T-helper 1 cell treated with Interleukin-12 subunit alpha and Interleukin-12 subunit beta and Interleukin-4 antibody, amounts not matched to agents 30 ng/mL and 1 ng/mL, for 36 hours (primary cell): ENCODE data around the gene KMT2A. TPM values are rescaled to one million over a fixed set of nuclear protein-coding genes. Genes with fewer than 3 reads are reported as not detected.

ENCODE experiments used
- intact Hi-C: fragments of 100-400 bp; cut with micrococcal nuclease; formaldehyde crosslinking; loops from one replicate; pipeline ENCODE4 v1.15.1; 2024
- total RNA-seq: library from RNA; stranded (reverse); gene quantifications from 2 replicates; pipeline ENCODE4 v1.2.3, GENCODE V29; 2022

KMT2A gene
- total RNA-seq, 1 donor from 2014 or later: 158 TPM

DNA sequence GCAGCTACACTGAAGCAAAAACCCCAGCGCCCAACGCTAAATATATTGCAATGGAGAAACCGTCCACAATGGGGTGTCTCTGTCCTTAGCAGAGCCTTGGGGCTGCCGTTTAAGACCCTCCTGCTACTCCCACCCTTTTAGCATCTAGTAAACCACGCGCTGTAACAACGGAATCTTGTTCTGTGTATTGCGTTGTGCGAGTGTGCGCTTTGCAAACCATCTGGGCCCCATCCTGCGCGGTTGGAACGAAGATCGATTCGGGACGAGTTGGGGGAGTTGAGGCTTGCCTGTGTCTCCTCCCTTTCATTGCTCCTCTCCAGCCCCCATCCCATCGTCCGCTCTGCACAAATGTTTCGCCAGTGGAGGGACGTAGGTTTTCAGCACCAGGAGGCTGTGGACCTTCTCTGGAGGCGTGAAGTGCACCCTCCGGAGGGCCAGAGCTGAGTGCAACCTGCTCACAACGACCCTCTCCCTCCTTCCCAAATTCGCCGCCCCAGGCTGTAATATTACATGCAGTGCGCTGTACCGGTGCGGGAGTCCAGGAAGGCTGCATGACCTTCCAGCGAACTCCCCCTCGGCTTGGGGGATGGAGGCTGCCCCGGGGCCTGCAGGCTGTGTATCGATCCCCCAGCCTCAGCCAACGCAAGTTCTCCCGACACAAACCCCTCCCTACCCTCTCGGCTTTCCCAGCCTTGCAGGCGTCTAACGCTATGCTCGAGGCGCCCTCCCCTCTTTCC is 1.6 kb upstream of the KMT2A start:
- intact Hi-C loops: loop anchor here (1.0 to 10.0 kb wide), 13 partner anchors 9 to 830 kb away; partner anchors contain the start of genes ATP5MG, BCL9L, CBL and CD3E

GRCh38 chr11:118435290-118435892 is 901 bp upstream of the KMT2A start:
- intact Hi-C loops: loop anchor here (1.0 to 10.0 kb wide), 13 partner anchors 8 to 829 kb away; partner anchors contain the start of genes ATP5MG, BCL9L, CBL and CD3E

DNA sequence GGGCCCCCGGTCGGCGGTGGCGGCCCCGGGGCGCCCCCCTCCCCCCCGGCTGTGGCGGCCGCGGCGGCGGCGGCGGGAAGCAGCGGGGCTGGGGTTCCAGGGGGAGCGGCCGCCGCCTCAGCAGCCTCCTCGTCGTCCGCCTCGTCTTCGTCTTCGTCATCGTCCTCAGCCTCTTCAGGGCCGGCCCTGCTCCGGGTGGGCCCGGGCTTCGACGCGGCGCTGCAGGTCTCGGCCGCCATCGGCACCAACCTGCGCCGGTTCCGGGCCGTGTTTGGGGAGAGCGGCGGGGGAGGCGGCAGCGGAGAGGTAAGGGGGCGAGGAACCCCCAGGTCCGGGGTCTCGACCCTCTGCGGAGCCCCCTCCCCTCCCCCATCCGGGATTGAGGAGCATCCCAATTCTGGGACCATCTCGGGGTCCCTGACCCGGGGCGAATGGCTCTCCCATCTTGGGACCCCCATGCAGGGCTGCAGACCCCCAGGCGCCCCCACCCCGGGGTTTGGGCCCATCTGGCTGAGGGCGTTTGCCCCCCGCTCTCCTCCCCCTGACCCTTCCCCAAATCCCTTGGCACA is 431 bp downstream of the KMT2A start:
- intact Hi-C loops: loop anchor here (1.0 to 10.0 kb wide), 9 partner anchors 194 to 828 kb away; partner anchors contain the start of genes BCL9L, CBL, DPAGT1 and RPS25

GRCh38 chr11:118437208-118438125 is 1.2 kb downstream of the KMT2A start:
- intact Hi-C loops: loop anchor here (1.0 to 10.0 kb wide), 13 partner anchors 11 to 827 kb away; partner anchors contain the start of genes ATP5MG, BCL9L, CBL and CD3D

- intact Hi-C loops: loop anchor here (1.0 to 10.0 kb wide), 13 partner anchors 10 to 826 kb away; partner anchors contain the start of genes ATP5MG, BCL9L, CBL and CD3D
Measured at GRCh38 chr11:118438314-118438931, 2.1 kb downstream of the KMT2A start.

GRCh38 chr11:118439646-118440045 is 3.4 kb downstream of the KMT2A start:
- intact Hi-C loops: loop anchor here (2.0 to 10.0 kb wide), 12 partner anchors 97 to 825 kb away; partner anchors contain the start of genes BCL9L, CBL, CD3D and DPAGT1

DNA sequence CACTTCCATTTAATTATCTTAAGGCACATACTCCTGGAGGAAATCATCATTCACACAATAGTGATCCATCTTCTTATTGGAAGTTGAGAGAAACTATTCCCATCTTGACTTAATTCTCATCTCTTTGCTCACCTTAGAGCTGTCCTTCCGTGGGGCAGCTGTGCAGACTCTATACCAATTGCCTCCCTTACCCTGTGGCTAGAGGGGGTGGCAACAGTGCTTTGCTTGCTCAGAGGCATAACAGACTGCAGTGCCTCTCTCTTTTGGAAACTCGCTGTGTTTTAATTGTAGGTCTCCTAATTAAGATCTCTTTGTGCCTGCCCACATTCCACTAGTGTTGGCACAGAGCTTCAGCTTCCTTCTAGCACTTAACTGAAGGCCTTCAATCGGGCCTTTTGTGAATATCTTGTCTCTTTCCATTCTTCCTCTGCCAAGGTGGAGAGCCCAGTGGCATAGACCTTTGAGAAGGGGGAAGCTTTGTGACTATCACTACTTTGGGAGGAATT is 5.5 kb downstream of the KMT2A start:
- intact Hi-C loops: loop anchor here (2.0 to 5.0 kb wide), 4 partner anchors 27 to 440 kb away; partner anchors contain the start of gene ARCN1

DNA sequence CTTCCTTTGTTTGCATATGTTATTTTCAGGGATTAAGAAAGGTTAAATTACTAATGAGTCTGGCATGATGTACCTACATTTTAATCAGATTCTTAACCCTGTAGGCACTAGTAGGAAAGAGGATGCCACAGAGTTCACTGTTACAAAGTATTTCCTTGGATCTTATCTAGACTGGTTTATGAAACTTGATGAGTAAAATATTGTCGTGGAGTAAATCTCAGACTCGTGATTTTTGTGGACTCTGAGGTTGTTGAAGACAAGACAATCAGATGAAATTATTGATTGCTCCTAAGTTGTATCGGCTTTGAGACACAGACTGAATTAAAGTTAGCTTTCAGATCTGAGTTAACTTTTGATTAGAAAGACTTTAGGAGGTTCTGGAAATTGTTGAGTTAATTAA is 6.0 kb downstream of the KMT2A start:
- intact Hi-C loops: loop anchor here (2.0 to 5.0 kb wide), 4 partner anchors 26 to 440 kb away; partner anchors contain the start of gene ARCN1

DNA sequence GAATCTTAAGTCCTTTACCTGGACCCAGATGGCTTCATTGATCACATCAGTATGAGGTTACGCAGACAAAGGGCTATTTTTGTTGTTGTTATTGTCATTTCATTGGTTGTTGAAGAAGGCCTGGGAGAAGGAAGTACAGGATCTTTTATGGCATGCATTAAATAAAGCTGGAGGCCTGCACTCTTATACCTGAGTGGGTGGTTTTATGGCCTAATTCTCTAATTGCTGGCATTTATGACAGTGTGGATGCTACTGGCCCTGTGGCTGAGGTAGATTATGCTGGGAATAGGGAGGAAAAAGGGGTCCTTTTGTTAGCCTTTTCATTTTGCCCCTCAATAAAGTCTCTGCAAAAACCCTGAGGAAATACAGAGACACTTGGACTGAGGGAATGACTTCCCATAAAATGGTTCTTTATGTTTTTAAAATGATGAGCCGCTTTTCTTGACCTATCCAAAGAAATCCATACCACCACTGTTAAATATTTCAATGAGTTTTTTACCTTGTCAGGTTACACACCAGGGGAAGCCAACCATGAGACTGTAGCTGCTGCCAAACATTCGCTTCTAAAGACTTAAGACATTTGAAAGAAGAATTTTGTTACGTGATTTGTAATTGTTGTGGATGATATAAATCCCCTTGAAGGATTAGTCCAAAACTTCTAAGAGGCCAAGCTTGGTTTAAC is 6.8 kb downstream of the KMT2A start:
- intact Hi-C loops: loop anchor here (1.0 to 5.0 kb wide), 5 partner anchors 8 to 441 kb away; partner anchors contain the start of gene ARCN1

DNA sequence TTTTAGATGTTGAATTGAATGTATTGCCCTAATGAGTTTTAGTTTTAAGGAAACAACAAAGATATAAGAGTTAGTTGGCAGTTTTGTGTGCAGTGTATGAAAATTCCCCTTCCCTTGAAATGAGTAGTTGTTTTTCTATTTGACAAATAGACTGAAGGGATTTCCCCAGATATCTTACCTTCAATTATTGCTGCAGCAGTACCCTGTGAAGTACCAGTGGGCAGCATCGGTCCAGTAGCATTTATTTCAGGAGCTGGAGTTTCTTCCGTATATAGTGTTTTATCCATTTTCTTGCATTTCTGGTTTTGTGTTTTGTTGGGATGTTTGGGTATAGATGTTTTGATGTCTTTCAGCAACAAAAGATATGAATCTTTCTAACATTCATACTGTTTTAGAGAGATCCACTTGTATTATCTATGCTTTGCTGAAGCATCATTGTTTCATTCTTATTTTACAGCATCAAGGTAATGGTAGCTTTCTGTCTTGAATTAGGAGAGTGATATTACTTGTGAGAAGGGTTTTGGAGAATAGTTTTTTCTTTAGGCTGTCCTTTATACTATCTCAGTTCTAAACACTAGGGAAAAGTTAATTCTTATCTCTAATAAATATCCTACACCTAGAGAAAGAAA is 7.4 kb downstream of the KMT2A start:
- intact Hi-C loops: loop anchor here (1.0 to 5.0 kb wide), 5 partner anchors 8 to 441 kb away; partner anchors contain the start of gene ARCN1

GRCh38 chr11:118447423-118447822 is 11.1 kb downstream of the KMT2A start:
- intact Hi-C loops: no loop called here

- intact Hi-C loops: loop anchor here (1.0 kb wide), 2 partner anchors 10 to 52 kb away; no protein-coding TSS in a partner anchor
Measured at GRCh38 chr11:118448294-118448693, 12.0 kb downstream of the KMT2A start.

GRCh38 chr11:118449316-118449918 is 13.1 kb downstream of the KMT2A start:
- intact Hi-C loops: no loop called here

DNA sequence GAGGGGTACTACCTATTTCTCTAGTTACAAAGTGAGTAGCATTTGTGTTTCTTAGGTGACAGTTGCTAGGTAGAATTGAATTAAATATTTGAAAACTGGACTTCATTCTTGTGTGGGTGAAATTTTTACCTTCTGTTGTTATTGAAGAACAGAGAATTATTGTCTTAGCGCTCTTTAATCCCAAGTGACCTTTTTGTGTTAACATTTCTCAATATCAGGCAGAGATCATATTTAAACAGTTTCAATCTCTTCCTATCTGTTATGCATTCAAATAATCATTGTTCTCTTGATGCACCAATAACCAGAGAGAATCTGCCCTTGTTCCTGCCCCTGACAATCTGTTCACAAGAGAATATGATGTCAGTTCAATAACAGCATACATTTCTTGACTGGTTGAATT is 14.2 kb downstream of the KMT2A start:
- intact Hi-C loops: no loop called here

GRCh38 chr11:118462178-118462577 is 25.9 kb downstream of the KMT2A start:
- intact Hi-C loops: no loop called here

DNA sequence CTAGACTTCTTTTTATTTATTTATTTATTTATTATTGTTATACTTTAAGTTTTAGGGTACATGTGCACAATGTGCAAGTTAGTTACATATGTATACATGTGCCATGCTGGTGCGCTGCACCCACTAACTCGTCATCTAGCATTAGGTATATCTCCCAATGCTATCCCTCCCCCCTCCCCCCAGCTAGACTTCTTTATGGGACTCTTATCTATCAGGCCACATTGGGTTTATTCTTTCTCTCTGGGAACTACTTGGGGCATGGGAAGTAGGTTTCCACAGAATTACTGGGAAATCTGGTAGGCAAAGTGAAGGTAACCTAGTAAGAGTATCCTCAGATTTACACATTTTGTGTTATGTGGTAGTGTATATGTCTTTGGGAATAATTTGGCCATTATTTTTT is 32.7 kb downstream of the KMT2A start:
- intact Hi-C loops: loop anchor here (2.0 kb wide), 1 partner anchor 26 kb away; no protein-coding TSS in a partner anchor

GRCh38 chr11:118471030-118471429 is 34.7 kb downstream of the KMT2A start:
- intact Hi-C loops: no loop called here

DNA sequence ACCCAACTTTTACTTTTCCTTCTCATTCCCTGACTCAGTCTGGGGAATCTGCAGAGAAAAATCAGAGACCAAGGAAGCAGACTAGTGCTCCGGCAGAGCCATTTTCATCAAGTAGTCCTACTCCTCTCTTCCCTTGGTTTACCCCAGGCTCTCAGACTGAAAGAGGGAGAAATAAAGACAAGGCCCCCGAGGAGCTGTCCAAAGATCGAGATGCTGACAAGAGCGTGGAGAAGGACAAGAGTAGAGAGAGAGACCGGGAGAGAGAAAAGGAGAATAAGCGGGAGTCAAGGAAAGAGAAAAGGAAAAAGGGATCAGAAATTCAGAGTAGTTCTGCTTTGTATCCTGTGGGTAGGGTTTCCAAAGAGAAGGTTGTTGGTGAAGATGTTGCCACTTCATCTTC is 37.2 kb downstream of the KMT2A start:
- intact Hi-C loops: no loop called here
